GM18498 (cell line): ENCODE measurements around the gene CADPS.

ENCODE experiments used
- ATAC-seq: cut with Tn5 transposase; IDR thresholded peaks from one replicate; pipeline ENCODE4 v1.9.1; 2021; ENCODE audit warnings: mild to moderate bottlenecking, moderate library complexity; ENCODE audit not compliant: unreplicated experiment

The CADPS gene

GRCh38 chr3:62529230-62529629 lies 346.0 kb downstream of the CADPS start:
- ATAC-seq: no peak

GRCh38 chr3:62527474-62527873 lies 347.7 kb downstream of the CADPS start:
- ATAC-seq: no peak

GRCh38 chr3:62525281-62525680 lies 349.9 kb downstream of the CADPS start:
- no peak for ATAC-seq

GRCh38 chr3:62523672-62524071 lies 351.5 kb downstream of the CADPS start:
- ATAC-seq: no peak

GRCh38 chr3:62521464-62522105 lies 353.6 kb downstream of the CADPS start:
- no peak for ATAC-seq

- no peak for ATAC-seq
Measured at GRCh38 chr3:62503516-62503915, 371.7 kb downstream of the CADPS start.

- no peak for ATAC-seq
Measured at GRCh38 chr3:62502315-62503300, 372.6 kb downstream of the CADPS start.

GRCh38 chr3:62501289-62501668 lies 373.9 kb downstream of the CADPS start:
- ATAC-seq: no peak

- ATAC-seq: no peak
Measured at GRCh38 chr3:62500556-62501288, 374.5 kb downstream of the CADPS start.

GRCh38 chr3:62497156-62497555 lies 378.1 kb downstream of the CADPS start:
- ATAC-seq: no peak

- no peak for ATAC-seq
Measured at GRCh38 chr3:62496503-62496902, 378.7 kb downstream of the CADPS start.

- no peak for ATAC-seq
Measured at GRCh38 chr3:62493109-62493801, 382.0 kb downstream of the CADPS start.

GRCh38 chr3:62482961-62483360 lies 392.3 kb downstream of the CADPS start:
- ATAC-seq: no peak

- no peak for ATAC-seq
Measured at GRCh38 chr3:62481962-62482361, 393.3 kb downstream of the CADPS start.

GRCh38 chr3:62480056-62480455 lies 395.2 kb downstream of the CADPS start:
- no peak for ATAC-seq

GRCh38 chr3:62479326-62479725 lies 395.9 kb downstream of the CADPS start:
- ATAC-seq: no peak

- no peak for ATAC-seq
Measured at GRCh38 chr3:62475306-62475705, 399.9 kb downstream of the CADPS start.

- ATAC-seq: no peak
Measured at GRCh38 chr3:62467966-62468722, 407.1 kb downstream of the CADPS start.

- ATAC-seq: no peak
Measured at GRCh38 chr3:62462788-62463187, 412.4 kb downstream of the CADPS start.

- no peak for ATAC-seq
Measured at GRCh38 chr3:62462104-62462762, 413.0 kb downstream of the CADPS start.
